GM12892 (cell line): ENCODE results near the gene PSD2.

ENCODE experiments used
- POLR2A ChIP-seq: IDR thresholded peaks from 2 replicates; pipeline ENCODE4 v1.6.1; 2011; ENCODE audit warnings: low read depth, low read length, control low read depth
- POLR2AphosphoS5 ChIP-seq: IDR thresholded peaks from 2 replicates; pipeline ENCODE4 v1.6.1; 2011; ENCODE audit warnings: low read depth, low read length, control low read depth
- TAF1 ChIP-seq: IDR thresholded peaks from 2 replicates; pipeline ENCODE4 v1.6.1; 2011; ENCODE audit warnings: low read depth, mild to moderate bottlenecking, control low read depth, low read length, borderline replicate concordance

DNA sequence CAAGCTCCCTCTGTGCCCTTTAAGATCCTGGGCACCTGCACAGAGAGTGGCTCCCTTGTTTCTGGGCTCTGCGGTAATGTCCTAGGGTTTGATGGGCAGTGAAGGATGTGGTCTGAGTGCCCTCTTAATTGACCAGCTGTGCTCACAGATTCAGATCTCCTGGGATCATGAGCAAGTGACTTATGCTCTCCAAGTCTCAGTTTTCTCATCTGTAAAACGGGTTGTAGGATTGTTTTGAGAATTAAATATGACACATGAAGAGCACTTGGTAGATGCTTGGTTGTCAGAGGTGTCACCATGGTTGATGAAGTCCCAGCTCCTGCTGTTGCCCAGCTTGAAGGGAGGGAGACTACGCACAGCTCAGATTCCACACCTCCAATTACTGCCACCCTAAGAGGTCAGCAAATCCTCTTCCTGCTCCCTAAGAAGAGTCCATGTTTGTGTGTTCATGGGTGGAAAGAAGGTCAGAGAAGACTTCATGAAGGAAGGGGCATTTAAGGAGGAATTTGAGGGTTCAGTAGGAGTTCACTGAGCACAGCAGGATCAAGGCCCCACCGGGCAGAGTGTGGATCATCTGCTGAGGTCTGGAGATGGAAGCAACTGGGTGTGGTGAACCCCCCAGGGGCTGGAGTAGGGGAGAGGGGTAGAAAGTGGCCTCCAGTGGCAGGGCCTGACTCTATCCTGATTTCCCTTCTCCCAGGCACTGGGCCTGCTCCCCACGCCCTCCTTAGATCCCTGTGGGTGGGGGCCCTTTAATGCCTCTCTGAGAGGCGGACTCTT, 1.4 kb upstream of the PSD2 start:
- TF ChIP-seq POLR2A (no peak), TAF1 (no peak), POLR2AphosphoS5 (no peak)
